ENCODE data around the gene CPVL.
"Not testable (repeated sequence)": the region's sequence is repeated elsewhere in the genome, so short reads cannot be mapped to it uniquely, and the experiment has no call there.

Gene CPVL

GRCh38 chr7:29120955-29121354 is 25.4 kb downstream of the CPVL start:
- no peak for DNase-seq (ENCODE audit: low read depth, low spot score)

GRCh38 chr7:29119538-29119937 is 26.8 kb downstream of the CPVL start:
- DNase-seq (ENCODE audit: low read depth, low spot score): no peak

DNA sequence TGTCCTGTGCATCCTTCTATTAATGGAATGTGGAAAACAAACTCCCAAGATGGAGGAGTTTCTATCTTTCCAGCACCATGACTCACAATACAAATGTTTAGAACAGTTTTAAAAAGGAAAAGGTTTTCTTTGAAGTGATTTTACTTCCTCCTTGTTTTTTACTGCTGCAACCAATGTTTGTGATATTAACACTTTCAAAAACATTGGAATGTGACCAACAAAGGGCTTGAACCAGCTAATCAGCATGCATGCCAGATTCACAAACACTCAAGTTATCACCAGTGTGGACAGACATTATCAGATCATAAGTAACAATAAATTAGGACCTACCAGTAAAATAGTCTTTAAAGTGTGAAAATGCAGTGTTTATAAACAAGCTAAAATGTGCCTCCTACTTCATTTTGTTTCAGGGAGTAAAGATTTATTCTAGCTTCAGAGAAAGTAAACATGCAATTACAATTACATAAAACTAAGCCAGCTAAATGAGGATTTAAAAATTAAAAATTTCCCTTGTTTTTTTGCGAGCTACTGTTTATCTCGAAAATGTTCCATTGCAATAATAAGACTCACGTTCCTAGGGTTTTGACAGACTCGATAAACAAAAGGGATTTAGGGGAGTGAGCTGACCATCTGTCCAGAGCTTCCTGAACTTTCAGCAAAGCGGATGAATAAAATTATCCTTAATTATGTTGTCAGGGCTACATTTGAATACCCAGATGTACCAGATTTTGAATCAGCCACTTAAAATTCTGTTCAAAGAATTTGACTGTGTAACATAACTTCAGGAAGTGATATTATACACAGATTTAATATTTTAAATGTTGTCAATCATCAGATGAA is 29.8 kb downstream of the CPVL start:
- no peak for DNase-seq (ENCODE audit: low read depth, low spot score)

DNA sequence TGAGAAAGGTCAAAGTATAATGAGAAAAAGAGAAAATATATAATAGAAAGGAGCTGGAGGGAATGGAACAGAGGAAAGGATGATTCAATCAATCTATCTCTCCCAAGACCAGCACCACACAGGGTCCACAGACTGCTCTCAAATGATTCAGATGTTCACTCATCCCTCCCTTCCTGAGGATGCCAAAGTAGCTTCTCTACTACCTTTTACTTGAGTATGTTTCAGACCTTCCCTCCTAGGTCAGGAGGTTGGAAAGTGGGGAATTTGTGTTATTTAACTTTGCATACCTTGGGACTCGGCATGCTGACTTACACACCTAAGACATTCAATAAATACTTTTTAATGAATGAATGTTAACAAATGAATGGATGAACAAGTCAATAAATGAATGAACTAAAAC is 30.6 kb downstream of the CPVL start:
- DNase-seq (ENCODE audit: low read depth, low spot score): no peak

- no peak for DNase-seq (ENCODE audit: low read depth, low spot score)
Observed at GRCh38 chr7:29115130-29115687, 31.1 kb downstream of the CPVL start.

- DNase-seq (ENCODE audit: low read depth, low spot score): not testable (repeated sequence)
Observed at GRCh38 chr7:29114266-29114665, 32.1 kb downstream of the CPVL start.

- no peak for DNase-seq (ENCODE audit: low read depth, low spot score)
Observed at GRCh38 chr7:29113384-29114102, 32.8 kb downstream of the CPVL start.

DNA sequence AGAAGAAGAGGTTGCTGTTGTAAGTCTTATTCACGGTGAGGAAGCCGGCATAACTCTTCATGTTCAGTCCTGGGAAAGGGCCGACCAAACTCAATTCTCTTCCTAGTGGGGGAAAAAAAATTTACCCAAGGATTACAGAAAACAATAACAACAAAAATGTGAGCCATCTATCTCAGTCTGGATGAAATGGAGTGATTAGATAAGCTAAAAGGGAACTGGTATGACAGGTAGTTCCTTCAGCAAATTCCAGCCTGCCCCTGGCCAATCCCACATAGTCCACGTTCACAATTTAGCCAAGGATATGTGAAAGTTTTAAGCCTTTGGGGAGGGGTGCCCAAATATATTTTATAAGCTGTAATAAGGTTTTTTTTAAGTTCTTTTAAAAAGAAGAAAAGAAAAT is 33.6 kb downstream of the CPVL start:
- DNase-seq (ENCODE audit: low read depth, low spot score): no peak

DNA sequence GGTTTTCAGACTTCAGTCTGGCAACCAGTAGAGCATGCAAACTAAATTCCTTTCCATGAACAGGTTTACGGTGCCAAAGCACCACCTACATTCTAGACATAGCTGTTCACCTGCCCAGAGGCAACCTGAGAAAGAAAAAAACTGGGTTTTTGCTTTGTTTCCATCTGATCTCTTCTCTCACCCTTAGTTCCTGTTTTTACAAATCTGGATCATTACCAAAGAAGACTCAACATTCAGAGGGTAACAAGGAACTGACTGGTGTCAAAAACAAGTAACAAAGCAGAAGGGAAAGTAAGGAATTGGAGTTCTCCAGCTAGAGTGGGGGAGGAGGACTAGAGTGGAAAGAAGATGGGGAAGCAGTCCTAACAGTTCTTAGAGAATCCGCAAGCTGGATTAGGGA is 36.4 kb downstream of the CPVL start:
- DNase-seq (ENCODE audit: low read depth, low spot score): no peak

- no peak for DNase-seq (ENCODE audit: low read depth, low spot score)
Observed at GRCh38 chr7:29109358-29109757, 37.0 kb downstream of the CPVL start.

GRCh38 chr7:29107056-29107455 is 39.3 kb downstream of the CPVL start:
- no peak for DNase-seq (ENCODE audit: low read depth, low spot score)

GRCh38 chr7:29106669-29106988 is 39.7 kb downstream of the CPVL start:
- no peak for DNase-seq (ENCODE audit: low read depth, low spot score)

- no peak for DNase-seq (ENCODE audit: low read depth, low spot score)
Observed at GRCh38 chr7:29105752-29106668, 40.3 kb downstream of the CPVL start.

DNA sequence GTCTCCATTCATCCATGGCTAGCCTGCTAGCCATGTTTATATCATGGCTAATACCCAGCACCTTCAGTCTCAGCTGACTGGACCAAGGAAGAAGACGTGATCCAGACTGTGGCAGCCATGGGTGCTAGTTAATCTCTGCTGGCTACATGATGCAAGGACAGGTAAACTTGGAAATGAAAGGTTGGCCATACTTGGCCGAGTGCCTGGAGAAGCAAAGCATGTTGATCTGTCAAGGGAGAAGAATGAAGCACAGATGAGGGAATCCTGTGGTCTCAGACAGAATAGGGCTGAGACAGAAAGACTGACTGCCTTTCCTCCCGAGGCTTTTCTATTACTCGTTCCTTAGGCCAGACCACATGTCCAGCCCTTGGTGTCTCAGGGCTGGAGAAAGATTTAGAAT is 41.1 kb downstream of the CPVL start:
- DNase-seq (ENCODE audit: low read depth, low spot score): no peak

- DNase-seq (ENCODE audit: low read depth, low spot score): no peak
Observed at GRCh38 chr7:29102558-29103151, 43.7 kb downstream of the CPVL start.

- no peak for DNase-seq (ENCODE audit: low read depth, low spot score)
Observed at GRCh38 chr7:29100924-29101323, 45.4 kb downstream of the CPVL start.

DNA sequence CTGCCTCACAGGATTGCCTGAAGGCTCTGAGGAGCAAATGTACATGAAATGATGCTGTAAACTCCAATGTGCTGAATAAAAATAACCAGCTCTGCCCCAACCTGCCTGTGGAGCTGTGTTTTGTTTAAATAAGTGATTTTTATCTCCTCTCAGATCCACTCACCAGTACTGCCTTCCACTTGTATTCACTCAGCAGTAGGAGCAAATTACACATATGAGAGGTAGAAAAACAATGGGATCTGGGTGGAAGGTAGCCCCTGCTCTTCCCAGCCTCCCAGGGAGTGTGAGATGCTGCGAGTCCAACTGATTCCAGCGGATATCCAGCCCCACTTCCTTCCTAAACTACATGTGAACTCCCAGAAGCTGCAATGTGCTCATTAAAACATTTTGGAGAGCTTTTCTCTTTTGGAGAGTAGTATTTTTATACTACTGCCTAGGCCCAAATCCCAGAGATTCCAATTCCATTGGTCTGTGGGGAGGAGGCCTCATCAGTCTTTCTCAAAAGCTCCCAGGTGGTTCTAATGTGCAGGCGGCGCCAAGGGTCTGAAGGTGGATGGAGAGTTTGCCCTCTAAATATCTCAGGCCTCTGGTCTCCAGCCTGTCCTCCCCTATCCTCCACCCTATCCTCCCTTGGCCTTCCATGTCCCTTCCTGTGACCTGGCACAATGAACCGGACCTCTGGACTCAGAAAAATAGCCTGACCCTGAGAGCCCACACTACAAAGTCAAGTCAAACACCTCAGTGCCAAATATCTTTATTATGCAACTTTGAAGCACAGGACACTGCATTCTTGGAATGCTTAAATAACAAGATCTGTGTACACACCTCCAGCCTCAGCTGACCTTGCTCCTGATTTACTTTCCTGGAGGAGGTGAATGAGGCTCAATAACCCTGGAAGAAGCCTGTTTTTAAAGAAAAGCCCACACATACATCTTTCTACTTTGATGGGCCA is 46.2 kb downstream of the CPVL start:
- DNase-seq (ENCODE audit: low read depth, low spot score): no peak

DNA sequence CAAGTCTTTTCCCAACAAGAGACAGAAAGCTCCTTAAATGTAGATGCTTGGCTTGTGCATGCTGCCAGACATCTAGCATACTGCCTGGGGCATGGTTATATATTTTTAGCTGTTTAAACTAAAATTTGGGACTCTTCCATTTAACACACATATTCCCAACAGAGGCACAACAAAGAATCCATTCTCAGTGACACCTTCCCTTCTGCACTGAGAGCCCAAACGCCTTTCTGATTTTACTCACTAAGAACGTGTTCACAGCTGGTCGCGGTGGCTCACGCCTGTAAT is 49.9 kb downstream of the CPVL start:
- no peak for DNase-seq (ENCODE audit: low read depth, low spot score)

GRCh38 chr7:29095631-29096445 is 50.5 kb downstream of the CPVL start:
- DNase-seq (ENCODE audit: low read depth, low spot score): no peak

DNA sequence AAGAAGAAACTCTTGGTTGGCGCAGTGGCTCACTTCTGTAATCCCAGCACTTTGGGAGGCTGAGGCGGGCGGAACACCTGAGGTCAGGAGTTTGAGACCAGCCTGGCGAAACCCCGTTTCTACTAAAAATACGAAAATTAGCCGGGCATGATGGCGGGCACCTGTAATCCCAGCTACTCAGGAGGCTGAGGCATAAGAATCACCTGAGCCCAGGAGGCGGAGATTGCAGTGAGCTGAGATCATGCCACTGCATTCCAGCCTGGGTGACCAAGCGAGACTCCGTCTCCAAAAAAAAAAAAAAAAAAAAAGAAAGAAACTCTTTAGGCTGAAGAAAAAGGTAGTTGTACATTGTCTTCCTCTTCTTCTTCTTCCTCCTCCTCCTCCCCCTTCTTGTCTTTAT is 53.2 kb downstream of the CPVL start:
- DNase-seq (ENCODE audit: low read depth, low spot score): not testable (repeated sequence)

Data from brain pericyte (primary cell).